SU-DHL-6 (cell line): Measurements from ENCODE around the gene GPR141.

ENCODE experiments used
- H2AFZ ChIP-seq: fragments of 200-600 bp; sonication (generic); 2 replicates; pipeline ENCODE4 v1.6.1; 2014; ENCODE audit warnings: low read depth, mild to moderate bottlenecking, moderate library complexity, mixed read lengths, antibody characterized with exemption, low read length; ENCODE audit not compliant: severe bottlenecking
- H3F3A ChIP-seq: fragments of 200-600 bp; shearing (Covaris generic); 2 replicates; pipeline ENCODE4 v1.6.0; 2016; ENCODE audit warnings: antibody characterized with exemption, mild to moderate bottlenecking; ENCODE audit not compliant: insufficient read depth
- H3K27ac ChIP-seq: fragments of 200-600 bp; sonication (generic); 2 replicates; pipeline ENCODE4 v1.5.1; 2016; ENCODE audit warnings: low read depth, mild to moderate bottlenecking, low read length, moderate library complexity, mixed read lengths
- H3K27me3 ChIP-seq: fragments of 200-600 bp; sonication (generic), shearing (Covaris generic); 2 replicates; pipeline ENCODE4 v1.6.0; 2014; ENCODE audit warnings: mild to moderate bottlenecking, low read length
- H3K36me3 ChIP-seq: fragments of 200-600 bp; sonication (generic); 2 replicates; pipeline ENCODE4 v1.6.1; 2014; ENCODE audit warnings: mild to moderate bottlenecking, low read length, mixed read lengths
- H3K4me2 ChIP-seq: fragments of 300-600, 200-600 bp; shearing (Covaris generic), sonication (generic); 2 replicates; pipeline ENCODE4 v1.6.0; 2014; ENCODE audit warnings: low read length, low read depth, mild to moderate bottlenecking; ENCODE audit not compliant: poor library complexity, severe bottlenecking
- H3K4me3 ChIP-seq: fragments of 200-600 bp; sonication (generic); 2 replicates; pipeline ENCODE4 v1.5.1; 2014; ENCODE audit warnings: antibody characterized with exemption, low read length, mild to moderate bottlenecking, mixed read lengths; ENCODE audit not compliant: insufficient read depth, poor library complexity, severe bottlenecking
- H3K79me2 ChIP-seq: fragments of 200-600 bp; sonication (generic); 2 replicates; pipeline ENCODE4 v1.6.1; 2014; ENCODE audit warnings: mild to moderate bottlenecking, low read length, moderate library complexity; ENCODE audit not compliant: insufficient read depth
- H3K9ac ChIP-seq: fragments of 200-600 bp; sonication (generic); 2 replicates; pipeline ENCODE4 v1.7.0; 2014; ENCODE audit warnings: mild to moderate bottlenecking, low read length
- H3K9me2 ChIP-seq: fragments of 200-600 bp; sonication (generic); replicated peaks from 2 replicates; pipeline ENCODE4 v1.6.1; 2014; ENCODE audit warnings: low read length; ENCODE audit not compliant: insufficient read depth
- H3K9me3 ChIP-seq: fragments of 200-600 bp; sonication (generic); 2 replicates; pipeline ENCODE4 v1.6.1; 2014; ENCODE audit warnings: low read length, mixed read lengths; ENCODE audit not compliant: insufficient read depth
- H4K20me1 ChIP-seq: fragments of 200-600 bp; sonication (generic); 2 replicates; pipeline ENCODE4 v1.6.1; 2014; ENCODE audit warnings: low read depth, mild to moderate bottlenecking, antibody characterized with exemption, low read length, moderate library complexity, mixed read lengths
- EZH2phosphoT487 ChIP-seq: fragments of 200-600 bp; sonication (generic), shearing (Covaris generic); conservative IDR thresholded peaks from 2 replicates; pipeline ENCODE4 v1.6.1; 2018; ENCODE audit warnings: mild to moderate bottlenecking, antibody characterized with exemption, low read length, moderate library complexity, mixed read lengths
- TF ChIP-seq, protein P1 (sequence below): fragments of 200-600 bp; sonication (generic); IDR thresholded peaks from one replicate; pipeline ENCODE4 v1.5.1; 2017; ENCODE audit warnings: antibody characterized with exemption, mild to moderate bottlenecking, low read length, moderate library complexity; ENCODE audit not compliant: insufficient read depth, poor library complexity, severe bottlenecking

Gene GPR141

DNA sequence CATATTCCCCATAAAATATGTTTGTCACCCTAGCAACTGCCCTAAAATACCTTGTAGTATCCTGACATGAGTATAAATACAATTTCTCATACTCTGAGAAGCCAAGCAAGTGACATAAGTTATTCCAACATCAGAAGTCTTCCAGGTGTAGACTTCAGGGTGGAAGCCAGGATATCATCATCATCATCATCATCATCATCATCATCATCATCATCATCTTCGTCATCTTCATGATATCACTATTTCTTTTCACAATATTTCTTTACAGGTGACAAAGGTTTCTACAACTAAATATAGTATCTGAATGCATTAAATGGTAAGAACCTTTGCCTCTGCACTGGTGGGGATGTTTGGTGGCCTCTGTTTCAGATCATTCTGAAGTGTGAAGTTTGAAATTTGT is 10.0 kb upstream of the GPR141 start:
- no peaks in the 10 kb centered on the region for H3F3A ChIP-seq
- no peaks in the 10 kb centered on the region for H3K9me3 ChIP-seq
- no peaks in the 10 kb centered on the region for H3K79me2 ChIP-seq
- H3K4me3 ChIP-seq = no peak overlapping the region
- H3K27me3 ChIP-seq = no peaks in the 10 kb centered on the region
- H2AFZ ChIP-seq = no peak overlapping the region
- H3K36me3 ChIP-seq = no peaks in the 10 kb centered on the region
- H3K9ac ChIP-seq = no peak overlapping the region
- no peak overlapping the region for H3K4me2 ChIP-seq
- TF ChIP-seq, protein P1, sequence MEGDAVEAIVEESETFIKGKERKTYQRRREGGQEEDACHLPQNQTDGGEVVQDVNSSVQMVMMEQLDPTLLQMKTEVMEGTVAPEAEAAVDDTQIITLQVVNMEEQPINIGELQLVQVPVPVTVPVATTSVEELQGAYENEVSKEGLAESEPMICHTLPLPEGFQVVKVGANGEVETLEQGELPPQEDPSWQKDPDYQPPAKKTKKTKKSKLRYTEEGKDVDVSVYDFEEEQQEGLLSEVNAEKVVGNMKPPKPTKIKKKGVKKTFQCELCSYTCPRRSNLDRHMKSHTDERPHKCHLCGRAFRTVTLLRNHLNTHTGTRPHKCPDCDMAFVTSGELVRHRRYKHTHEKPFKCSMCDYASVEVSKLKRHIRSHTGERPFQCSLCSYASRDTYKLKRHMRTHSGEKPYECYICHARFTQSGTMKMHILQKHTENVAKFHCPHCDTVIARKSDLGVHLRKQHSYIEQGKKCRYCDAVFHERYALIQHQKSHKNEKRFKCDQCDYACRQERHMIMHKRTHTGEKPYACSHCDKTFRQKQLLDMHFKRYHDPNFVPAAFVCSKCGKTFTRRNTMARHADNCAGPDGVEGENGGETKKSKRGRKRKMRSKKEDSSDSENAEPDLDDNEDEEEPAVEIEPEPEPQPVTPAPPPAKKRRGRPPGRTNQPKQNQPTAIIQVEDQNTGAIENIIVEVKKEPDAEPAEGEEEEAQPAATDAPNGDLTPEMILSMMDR = no peak
- no peak for TF ChIP-seq EZH2phosphoT487
- H4K20me1 ChIP-seq = no peaks in the 10 kb centered on the region
- no peaks in the 10 kb centered on the region for H3K9me2 ChIP-seq
- no peak overlapping the region for H3K27ac ChIP-seq

DNA sequence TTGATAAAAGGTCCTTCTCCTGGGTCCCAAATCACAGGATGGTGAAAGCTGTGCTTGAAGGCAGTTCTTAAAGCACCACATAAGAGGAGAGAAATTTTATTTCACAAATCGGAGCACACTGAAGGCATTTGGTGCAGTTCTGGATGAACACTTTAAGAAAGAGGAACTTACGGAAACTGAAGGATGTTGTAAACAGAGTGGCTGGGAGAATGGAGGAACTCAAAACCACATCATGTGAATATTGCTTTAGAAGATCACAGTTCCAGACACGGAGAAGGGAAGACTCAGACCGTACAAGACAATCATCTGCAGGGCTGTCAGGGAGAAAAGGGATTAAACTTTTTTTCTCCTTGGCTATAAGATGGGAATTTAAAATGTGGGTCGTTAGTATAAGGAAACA is 9.0 kb upstream of the GPR141 start:
- Histone ChIP-seq H3K27ac (no peak overlapping the region), H3K4me3 (no peak overlapping the region), H2AFZ (no peak overlapping the region), H3K9ac (no peak overlapping the region), H3K4me2 (no peak overlapping the region), H3K79me2 (no peaks in the 10 kb centered on the region), H3K27me3 (no peaks in the 10 kb centered on the region), H3F3A (no peaks in the 10 kb centered on the region), H3K9me2 (no peaks in the 10 kb centered on the region), H3K9me3 (no peaks in the 10 kb centered on the region), H4K20me1 (no peaks in the 10 kb centered on the region), H3K36me3 (no peaks in the 10 kb centered on the region)
- TF ChIP-seq EZH2phosphoT487 = no peak
- TF ChIP-seq, protein P1 = no peak

DNA sequence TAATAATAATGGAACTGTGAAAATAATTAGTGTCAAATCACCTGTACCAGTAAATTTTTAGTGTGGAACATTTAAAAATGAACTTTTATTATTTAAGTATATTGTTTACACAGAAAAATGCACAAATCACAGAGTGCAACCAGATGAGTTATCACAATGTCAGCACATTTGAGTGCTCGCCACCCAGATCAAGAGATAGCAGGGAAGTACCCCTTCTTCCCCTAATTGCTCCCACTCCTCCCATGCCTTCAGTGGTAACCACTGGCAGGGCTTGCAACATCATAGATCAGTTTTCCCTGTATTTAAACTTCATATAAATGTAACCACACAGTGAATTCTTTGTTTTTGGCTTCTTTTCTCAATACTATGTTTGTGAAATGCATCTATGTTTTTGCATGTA is 7.8 kb upstream of the GPR141 start:
- H2AFZ ChIP-seq = no peak overlapping the region
- H3K9ac ChIP-seq = no peak overlapping the region

More for the DNA sequence above, 7.8 kb upstream of the GPR141 start:
- H3F3A ChIP-seq = no peaks in the 10 kb centered on the region
- H3K27me3 ChIP-seq = no peaks in the 10 kb centered on the region
- H3K4me2 ChIP-seq = no peak overlapping the region
- H3K9me3 ChIP-seq = no peaks in the 10 kb centered on the region
- TF ChIP-seq, protein P1 = no peak
- no peak for TF ChIP-seq EZH2phosphoT487
- H3K4me3 ChIP-seq = no peak overlapping the region
- H4K20me1 ChIP-seq = no peaks in the 10 kb centered on the region
- H3K9me2 ChIP-seq = no peaks in the 10 kb centered on the region
- no peaks in the 10 kb centered on the region for H3K36me3 ChIP-seq
- no peak overlapping the region for H3K27ac ChIP-seq
- no peaks in the 10 kb centered on the region for H3K79me2 ChIP-seq
